Measurements from ENCODE around the gene PITX2.

DNA sequence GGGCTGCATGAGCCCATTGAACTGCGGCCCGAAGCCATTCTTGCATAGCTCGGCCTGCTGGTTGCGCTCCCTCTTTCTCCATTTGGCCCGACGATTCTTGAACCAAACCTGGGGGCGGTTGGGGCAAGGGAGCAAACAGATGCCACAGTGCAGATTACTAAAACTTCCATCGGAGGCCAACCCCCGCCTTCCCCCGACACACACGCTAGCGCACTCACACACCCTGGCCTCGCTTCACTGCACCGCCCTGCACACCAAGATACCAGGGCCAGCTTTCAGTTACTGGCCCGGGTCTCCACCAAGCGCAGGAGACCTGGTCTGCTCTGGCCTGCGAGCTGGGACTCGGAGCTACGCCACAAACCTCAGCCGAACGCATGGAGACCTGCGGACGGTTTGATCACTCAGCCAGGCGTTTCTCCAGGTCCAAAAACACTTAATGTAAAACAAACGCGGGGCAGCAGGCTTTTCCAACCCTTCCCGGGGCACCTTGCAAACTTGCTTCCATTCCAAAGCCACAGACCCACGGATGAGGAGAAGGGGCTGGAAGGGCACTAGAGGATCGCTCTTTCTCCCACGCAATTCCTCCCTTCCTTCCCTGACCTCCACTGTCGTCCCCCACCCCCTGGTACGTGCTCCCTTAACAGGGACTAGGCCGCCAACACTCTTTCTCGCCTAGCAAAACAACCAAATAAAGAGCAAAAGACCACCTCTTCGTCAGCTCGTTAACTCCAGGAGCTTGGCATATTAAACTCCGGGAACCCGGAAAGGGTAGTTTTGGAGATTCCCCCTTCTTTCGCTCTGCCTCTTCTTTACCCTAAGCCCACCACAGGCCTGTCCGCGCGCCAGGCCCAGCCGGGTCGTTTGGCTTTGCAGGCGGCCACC is 4.1 kb downstream of the PITX2 start:
- no peak for TF ChIP-seq POLR2A (IDR thresholded peaks at IDR 0.05)
- TF ChIP-seq, protein P1, sequence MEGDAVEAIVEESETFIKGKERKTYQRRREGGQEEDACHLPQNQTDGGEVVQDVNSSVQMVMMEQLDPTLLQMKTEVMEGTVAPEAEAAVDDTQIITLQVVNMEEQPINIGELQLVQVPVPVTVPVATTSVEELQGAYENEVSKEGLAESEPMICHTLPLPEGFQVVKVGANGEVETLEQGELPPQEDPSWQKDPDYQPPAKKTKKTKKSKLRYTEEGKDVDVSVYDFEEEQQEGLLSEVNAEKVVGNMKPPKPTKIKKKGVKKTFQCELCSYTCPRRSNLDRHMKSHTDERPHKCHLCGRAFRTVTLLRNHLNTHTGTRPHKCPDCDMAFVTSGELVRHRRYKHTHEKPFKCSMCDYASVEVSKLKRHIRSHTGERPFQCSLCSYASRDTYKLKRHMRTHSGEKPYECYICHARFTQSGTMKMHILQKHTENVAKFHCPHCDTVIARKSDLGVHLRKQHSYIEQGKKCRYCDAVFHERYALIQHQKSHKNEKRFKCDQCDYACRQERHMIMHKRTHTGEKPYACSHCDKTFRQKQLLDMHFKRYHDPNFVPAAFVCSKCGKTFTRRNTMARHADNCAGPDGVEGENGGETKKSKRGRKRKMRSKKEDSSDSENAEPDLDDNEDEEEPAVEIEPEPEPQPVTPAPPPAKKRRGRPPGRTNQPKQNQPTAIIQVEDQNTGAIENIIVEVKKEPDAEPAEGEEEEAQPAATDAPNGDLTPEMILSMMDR (IDR thresholded peaks at IDR 0.05) = no peak

Data from thyroid gland (tissue), 4 donors.